Measurements from ENCODE around the gene G6PC2.
"Not testable (repeated sequence)": the region's sequence is repeated elsewhere in the genome, so short reads cannot be mapped to it uniquely, and the experiment has no call there.

DNA sequence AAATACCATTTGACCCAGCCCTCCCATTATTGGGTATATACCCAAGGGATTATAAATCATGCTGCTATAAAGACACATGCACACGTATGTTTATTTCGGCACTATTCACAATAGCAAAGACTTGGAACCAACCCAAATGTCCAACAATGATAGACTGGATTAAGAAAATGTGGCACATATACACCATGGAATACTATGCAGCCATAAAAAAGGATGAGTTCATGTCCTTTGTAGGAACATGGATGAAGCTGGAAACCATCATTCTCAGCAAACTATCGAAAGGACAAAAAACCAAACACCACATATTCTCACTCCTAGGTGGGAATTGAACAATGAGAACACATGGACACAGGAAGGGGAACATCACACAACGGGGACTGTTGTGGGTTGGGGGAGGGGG is 30.3 kb upstream of the G6PC2 start:
- TF ChIP-seq, protein P1, sequence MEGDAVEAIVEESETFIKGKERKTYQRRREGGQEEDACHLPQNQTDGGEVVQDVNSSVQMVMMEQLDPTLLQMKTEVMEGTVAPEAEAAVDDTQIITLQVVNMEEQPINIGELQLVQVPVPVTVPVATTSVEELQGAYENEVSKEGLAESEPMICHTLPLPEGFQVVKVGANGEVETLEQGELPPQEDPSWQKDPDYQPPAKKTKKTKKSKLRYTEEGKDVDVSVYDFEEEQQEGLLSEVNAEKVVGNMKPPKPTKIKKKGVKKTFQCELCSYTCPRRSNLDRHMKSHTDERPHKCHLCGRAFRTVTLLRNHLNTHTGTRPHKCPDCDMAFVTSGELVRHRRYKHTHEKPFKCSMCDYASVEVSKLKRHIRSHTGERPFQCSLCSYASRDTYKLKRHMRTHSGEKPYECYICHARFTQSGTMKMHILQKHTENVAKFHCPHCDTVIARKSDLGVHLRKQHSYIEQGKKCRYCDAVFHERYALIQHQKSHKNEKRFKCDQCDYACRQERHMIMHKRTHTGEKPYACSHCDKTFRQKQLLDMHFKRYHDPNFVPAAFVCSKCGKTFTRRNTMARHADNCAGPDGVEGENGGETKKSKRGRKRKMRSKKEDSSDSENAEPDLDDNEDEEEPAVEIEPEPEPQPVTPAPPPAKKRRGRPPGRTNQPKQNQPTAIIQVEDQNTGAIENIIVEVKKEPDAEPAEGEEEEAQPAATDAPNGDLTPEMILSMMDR (IDR thresholded peaks at IDR 0.05; ENCODE audit: low read depth, low read length): not testable (repeated sequence)
- TF ChIP-seq, protein P2, sequence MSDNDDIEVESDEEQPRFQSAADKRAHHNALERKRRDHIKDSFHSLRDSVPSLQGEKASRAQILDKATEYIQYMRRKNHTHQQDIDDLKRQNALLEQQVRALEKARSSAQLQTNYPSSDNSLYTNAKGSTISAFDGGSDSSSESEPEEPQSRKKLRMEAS (IDR thresholded peaks at IDR 0.05; ENCODE audit: low read depth, low read length): not testable (repeated sequence)

Data from NB4 (cell line).